Measurements from ENCODE around the gene KCTD8. TPM values are rescaled to one million over a fixed set of nuclear protein-coding genes. Genes with fewer than 3 reads are reported as not detected.

Gene KCTD8
- total RNA-seq, 4 donors from 2014 or later: 0.16 to 0.41 (median 0.37) TPM; not detected in 1

- intact Hi-C loops (cut with DNase I; ENCODE audit: low total_unique reads) (no loop called here), in situ Hi-C loops (cut with MboI; ENCODE audit: low pct_ligation_motif_present in 1 of 4, low pct_unique_long_range_greater_than_20kb in 1 of 4, low sequenced_read_pairs in 3 of 4) (no loop called here)
- no peaks in the 10 kb centered on the region for H3K4me1 ChIP-seq
- 36 to 43% methylated on average over 1 of the region's 1 CpG for WGBS, 2 donors (ENCODE audit: low coverage in 1 of 2)
- no peak overlapping the region for H3K27ac ChIP-seq
- no peak for TF ChIP-seq EP300 (IDR thresholded peaks at IDR 0.05; ENCODE audit: low read depth)
- TF ChIP-seq CTCF (IDR thresholded peaks at IDR 0.05): no peak
- TF ChIP-seq POLR2AphosphoS5 (IDR thresholded peaks at IDR 0.05): no peak
- TF ChIP-seq POLR2A (IDR thresholded peaks at IDR 0.05): no peak
- no peaks in the 10 kb centered on the region for H3K27me3 ChIP-seq
- H3K4me3 ChIP-seq: no peak overlapping the region
- H3K9me3 ChIP-seq: no peaks in the 10 kb centered on the region
- no peak for DNase-seq
- no peaks in the 10 kb centered on the region for H3K36me3 ChIP-seq
These were observed 216.3 kb downstream of the KCTD8 start for GRCh38 chr4:44232262-44232661.

- H3K4me1 ChIP-seq: no peaks in the 10 kb centered on the region
- no peaks in the 10 kb centered on the region for H3K36me3 ChIP-seq
- no peak for TF ChIP-seq EP300 (IDR thresholded peaks at IDR 0.05; ENCODE audit: low read depth)
- TF ChIP-seq CTCF (IDR thresholded peaks at IDR 0.05): no peak
- no peak for TF ChIP-seq POLR2AphosphoS5 (IDR thresholded peaks at IDR 0.05)
- TF ChIP-seq POLR2A (IDR thresholded peaks at IDR 0.05): no peak
- no peak overlapping the region for H3K4me3 ChIP-seq
- in situ Hi-C loops (cut with MboI; ENCODE audit: low pct_ligation_motif_present in 1 of 4, low pct_unique_long_range_greater_than_20kb in 1 of 4, low sequenced_read_pairs in 3 of 4) (no loop called here), intact Hi-C loops (cut with DNase I; ENCODE audit: low total_unique reads) (no loop called here)
- H3K27me3 ChIP-seq: no peaks in the 10 kb centered on the region
- no peaks in the 10 kb centered on the region for H3K9me3 ChIP-seq
- DNase-seq: no peak
- 76 to 85% methylated on average over 2 of the region's 2 CpGs for WGBS, 2 donors (ENCODE audit: low coverage in 1 of 2)
- no peak overlapping the region for H3K27ac ChIP-seq
These were observed 217.6 kb downstream of the KCTD8 start for GRCh38 chr4:44231006-44231405.

GRCh38 chr4:44228326-44228725 lies 220.3 kb downstream of the KCTD8 start:
- no peak for TF ChIP-seq POLR2AphosphoS5 (IDR thresholded peaks at IDR 0.05)
- Histone ChIP-seq H3K4me3 (no peak overlapping the region), H3K27me3 (no peaks in the 10 kb centered on the region), H3K36me3 (no peaks in the 10 kb centered on the region), H3K4me1 (no peaks in the 10 kb centered on the region), H3K9me3 (no peaks in the 10 kb centered on the region), H3K27ac (no peak overlapping the region)
- 59 to 71% methylated on average over 1 of the region's 1 CpG for WGBS, 2 donors (ENCODE audit: low coverage in 1 of 2)
- intact Hi-C loops (cut with DNase I; ENCODE audit: low total_unique reads): no loop called here
- DNase-seq: no peak
- in situ Hi-C loops (cut with MboI; ENCODE audit: low pct_ligation_motif_present in 1 of 4, low pct_unique_long_range_greater_than_20kb in 1 of 4, low sequenced_read_pairs in 3 of 4): no loop called here

- H3K9me3 ChIP-seq: no peaks in the 10 kb centered on the region
- 85% methylated on average over 4 of the region's 4 CpGs; no CpG with 5 or more reads in 1 of the 2 donors for WGBS, 2 donors (ENCODE audit: low coverage in 1 of 2)
- H3K36me3 ChIP-seq: no peaks in the 10 kb centered on the region
- intact Hi-C loops (cut with DNase I; ENCODE audit: low total_unique reads) (no loop called here), in situ Hi-C loops (cut with MboI; ENCODE audit: low pct_ligation_motif_present in 1 of 4, low pct_unique_long_range_greater_than_20kb in 1 of 4, low sequenced_read_pairs in 3 of 4) (no loop called here)
- H3K4me1 ChIP-seq: no peaks in the 10 kb centered on the region
- TF ChIP-seq POLR2A (IDR thresholded peaks at IDR 0.05): no peak
- TF ChIP-seq POLR2AphosphoS5 (IDR thresholded peaks at IDR 0.05): no peak
- no peak for TF ChIP-seq CTCF (IDR thresholded peaks at IDR 0.05)
- TF ChIP-seq EP300 (IDR thresholded peaks at IDR 0.05; ENCODE audit: low read depth): no peak
- no peak overlapping the region for H3K27ac ChIP-seq
- H3K4me3 ChIP-seq: no peak overlapping the region
- no peaks in the 10 kb centered on the region for H3K27me3 ChIP-seq
- DNase-seq: no peak
These were observed 227.2 kb downstream of the KCTD8 start for GRCh38 chr4:44221407-44221806.

GRCh38 chr4:44210750-44211149 lies 237.9 kb downstream of the KCTD8 start:
- intact Hi-C loops (cut with DNase I; ENCODE audit: low total_unique reads): no loop called here
- TF ChIP-seq POLR2A (IDR thresholded peaks at IDR 0.05): no peak
- no peak for TF ChIP-seq EP300 (IDR thresholded peaks at IDR 0.05; ENCODE audit: low read depth)
- no peak for TF ChIP-seq CTCF (IDR thresholded peaks at IDR 0.05)
- no peak for TF ChIP-seq POLR2AphosphoS5 (IDR thresholded peaks at IDR 0.05)

More at GRCh38 chr4:44210750-44211149, 237.9 kb downstream of the KCTD8 start:
- Histone ChIP-seq H3K4me3 (no peak overlapping the region), H3K36me3 (no peaks in the 10 kb centered on the region), H3K27me3 (no peaks in the 10 kb centered on the region), H3K9me3 (no peaks in the 10 kb centered on the region), H3K27ac (no peak overlapping the region), H3K4me1 (no peaks in the 10 kb centered on the region)
- no peak for DNase-seq
- in situ Hi-C loops (cut with MboI; ENCODE audit: low pct_ligation_motif_present in 1 of 4, low pct_unique_long_range_greater_than_20kb in 1 of 4, low sequenced_read_pairs in 3 of 4): no loop called here

All from transverse colon (tissue), 4 donors.